Subcutaneous preadipocyte (primary cell): ENCODE results near the gene CERS3. TPM values are rescaled to one million over a fixed set of nuclear protein-coding genes. Genes with fewer than 3 reads are reported as not detected.

ENCODE experiments used
- small RNA-seq: library from RNA; depleted of rRNA; stranded (forward); fragments of <200 nt; gene quantifications from one replicate; pipeline ENCODE3, GENCODE V24; 2012
- total RNA-seq: library from RNA; depleted of rRNA; stranded (reverse); fragments of >200 nt; gene quantifications from 2 replicates; pipeline ENCODE4 v1.2.3, GENCODE V29; 2012

CERS3 gene
- total RNA-seq: not detected in 2 replicates

DNA sequence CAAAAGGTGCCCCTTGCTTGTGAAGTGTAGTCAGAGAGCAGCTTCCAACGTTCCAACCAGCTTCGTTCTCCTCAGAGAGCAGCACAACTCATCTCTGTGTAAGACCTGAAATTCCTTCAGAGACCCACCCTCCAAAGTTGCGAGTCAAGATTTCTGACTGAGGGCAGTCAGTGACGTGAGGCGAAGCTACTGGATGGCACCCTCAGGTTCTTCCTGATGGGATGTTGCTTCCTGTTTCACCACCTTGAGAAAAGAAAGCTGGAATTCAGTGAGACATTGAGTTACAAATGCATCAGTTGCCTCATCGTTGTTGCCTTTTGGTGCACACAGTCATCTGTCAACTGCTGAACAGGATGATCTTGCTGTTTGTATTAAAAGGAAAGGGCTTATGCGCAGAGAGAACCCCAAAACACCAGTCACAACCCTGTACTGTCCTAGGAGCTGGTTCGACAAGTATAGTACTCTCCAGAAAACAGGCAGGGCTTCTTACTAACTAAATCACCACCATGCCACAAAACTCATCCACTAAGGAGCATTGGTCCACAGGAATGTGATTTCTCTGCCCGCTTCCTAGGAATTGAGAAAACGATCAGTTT, at the start of gene CERS3:
CERS3 (minus strand) TSS at position 118 of the 596 bp plus-strand sequence. CDS start 27,101 bp downstream, outside the sequence.

Small RNA genes lying within 50 kb of the gene (small RNA-seq; reads per million reads assigned to genes)
- not detected for gene RNU6-181P
- gene RNU6-322P: not detected

Other genes starting within 250 kb of the CERS3 start
- 0.20 and 0.73 TPM in 2 replicates for gene ADAMTS17, start 187.0 kb downstream of the CERS3 start, total RNA-seq
- gene LINS1, start 73.2 kb upstream of the CERS3 start, total RNA-seq: 14.3 and 15.1 TPM in 2 replicates
- gene ASB7, start 73.6 kb upstream of the CERS3 start, total RNA-seq: 11.0 and 13.5 TPM in 2 replicates